Stimulated activated CD8-positive, alpha-beta memory T cell treated with anti-CD3 and anti-CD28 coated beads, Interleukin-7, amount 100 ng/mL, for 24 hours (primary cell): ENCODE measurements around the gene ACTR3.
"Not testable (repeated sequence)": the region's sequence is repeated elsewhere in the genome, so short reads cannot be mapped to it uniquely, and the experiment has no call there.

ENCODE experiments used
- DNase-seq: peaks from one replicate; pipeline ENCODE4 v3.0.0-alpha.2; 2020; ENCODE audit warnings: low read depth

Gene ACTR3

DNA sequence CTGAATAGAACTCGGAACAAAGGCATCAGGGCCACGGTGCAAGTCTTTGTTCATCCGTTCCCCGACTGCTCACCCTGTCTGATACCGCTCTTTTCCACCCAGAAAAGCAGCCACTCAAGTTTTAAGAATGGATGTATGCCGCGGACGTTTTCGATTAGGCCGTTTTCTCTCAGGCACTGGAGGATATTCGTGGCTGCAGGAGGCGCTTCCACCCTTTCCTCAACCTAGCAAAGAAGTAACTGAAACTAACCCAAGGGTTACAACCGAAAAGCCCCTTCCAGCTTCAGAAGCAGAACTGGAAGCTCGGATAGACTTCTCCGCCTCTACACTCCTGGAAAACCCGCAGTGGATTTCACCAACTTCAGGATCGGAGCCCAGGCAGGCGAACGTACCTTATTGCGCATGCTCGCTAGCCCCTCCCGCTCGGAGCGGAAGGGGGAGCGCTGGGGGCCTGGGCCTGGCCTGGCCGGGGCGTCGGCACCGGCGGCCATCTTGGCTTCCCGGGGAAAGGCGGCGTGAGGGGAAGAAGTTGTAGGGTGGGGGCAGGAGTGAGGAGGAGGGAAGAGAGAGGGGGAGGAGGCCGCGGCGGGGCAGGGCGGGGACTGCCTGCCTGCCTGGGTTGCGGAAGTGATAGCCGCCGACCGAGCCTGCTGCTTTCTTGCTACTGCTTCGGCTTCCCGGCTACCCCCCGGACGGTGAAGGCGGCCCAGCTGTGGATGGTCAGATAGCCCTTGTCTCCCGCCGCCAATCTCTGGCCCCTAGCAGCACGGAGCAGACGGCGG lies at the start of gene ACTR3:
TSS of gene ACTR3 (plus strand) at position 619 of the 782 bp plus-strand sequence. CDS start 191 bp downstream, outside the sequence.
- DNase-seq, result peak; percentile 97

DNA sequence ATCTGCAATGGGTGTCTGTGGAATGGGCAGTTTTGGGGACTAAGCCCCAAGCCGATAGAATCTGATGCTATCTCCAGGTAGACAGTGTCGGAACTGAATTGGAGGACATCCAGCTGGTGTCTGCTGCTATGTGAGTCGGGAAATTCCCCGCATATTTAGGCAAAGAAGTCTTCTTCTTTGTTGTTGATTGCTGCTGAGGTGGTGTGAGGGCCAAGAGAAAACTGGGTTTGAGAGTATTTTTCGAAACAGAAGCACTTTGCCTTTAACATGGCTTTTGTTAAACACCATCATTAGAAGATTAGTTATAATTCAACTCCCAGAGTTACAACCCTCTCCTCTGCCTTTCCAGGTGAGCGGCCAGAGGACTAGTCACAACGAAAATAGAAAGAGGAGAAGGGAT lies 49.4 kb upstream of the ACTR3 start:
- no peak for DNase-seq

DNA sequence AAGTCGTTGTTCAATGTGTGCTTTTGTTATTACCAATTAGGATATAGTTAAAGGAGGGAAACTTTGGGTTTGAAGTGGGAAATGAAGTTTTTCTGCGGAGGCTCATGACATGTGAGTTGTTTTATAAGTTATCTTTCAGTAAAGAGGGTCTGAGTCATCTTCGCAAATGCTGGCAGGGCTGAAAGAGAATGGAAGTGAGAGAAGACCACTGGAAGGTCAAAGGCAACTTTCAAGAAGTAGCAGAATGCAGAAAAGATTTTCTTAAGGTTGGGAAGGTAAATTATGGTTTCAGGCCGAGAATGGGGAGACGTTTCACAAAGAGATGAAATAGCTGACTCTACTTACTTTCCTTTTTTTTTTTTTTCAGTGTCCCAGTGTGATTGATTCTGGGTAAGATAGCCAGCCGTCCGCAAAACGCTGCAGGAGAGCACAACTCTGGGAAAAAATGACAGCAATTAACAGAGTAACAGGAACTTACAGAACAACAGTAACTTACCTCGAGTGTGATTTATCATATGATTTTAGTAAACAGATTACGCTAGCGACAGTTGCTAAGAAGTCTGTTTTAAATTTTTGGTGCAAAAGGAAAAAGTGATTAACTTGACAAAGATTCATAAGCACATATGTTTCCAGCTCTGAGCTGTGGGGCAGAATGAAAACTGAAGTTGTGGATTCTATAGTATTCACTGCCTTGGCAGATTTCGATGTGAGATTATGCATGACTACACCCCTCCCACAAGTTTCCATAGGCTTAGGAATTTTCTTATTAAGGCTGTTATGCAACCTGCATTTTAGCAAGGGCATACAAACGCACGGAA lies 46.8 kb upstream of the ACTR3 start:
- DNase-seq, result no peak

DNA sequence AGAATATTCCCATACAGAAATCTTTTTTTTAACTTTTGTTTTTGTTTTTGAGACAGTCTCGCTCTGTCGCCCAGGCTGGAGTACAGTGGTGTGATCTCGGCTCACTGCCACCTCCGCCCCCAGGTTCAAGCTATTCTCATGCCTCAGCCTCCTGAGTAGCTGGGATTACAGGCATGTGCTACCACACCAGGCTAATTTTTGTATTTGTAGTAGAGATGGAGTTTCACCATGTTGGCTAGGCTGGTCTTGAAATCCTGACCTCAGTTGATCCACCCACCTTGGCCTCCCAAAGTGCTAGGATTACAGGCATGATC lies 46.2 kb upstream of the ACTR3 start:
- DNase-seq, result not testable (repeated sequence)

DNA sequence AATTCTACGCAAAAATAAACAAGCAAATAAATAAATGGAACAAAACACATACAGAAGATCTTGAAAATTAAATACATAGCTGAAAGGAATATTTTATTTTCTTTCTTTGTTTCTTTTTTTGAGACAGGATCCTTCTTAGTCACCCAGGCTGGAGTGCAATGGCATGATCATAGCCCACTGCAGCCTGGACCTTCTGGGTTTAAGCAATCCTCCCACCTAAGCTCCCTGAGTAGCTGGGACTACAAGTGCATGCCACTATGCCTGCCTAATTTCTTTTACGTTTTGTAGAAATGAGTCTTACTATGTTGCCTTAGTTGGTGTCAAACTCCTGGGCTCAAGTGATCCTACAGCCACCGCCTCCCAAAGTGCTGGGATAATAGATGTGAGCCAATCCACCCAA lies 44.6 kb upstream of the ACTR3 start:
- no peak for DNase-seq

DNA sequence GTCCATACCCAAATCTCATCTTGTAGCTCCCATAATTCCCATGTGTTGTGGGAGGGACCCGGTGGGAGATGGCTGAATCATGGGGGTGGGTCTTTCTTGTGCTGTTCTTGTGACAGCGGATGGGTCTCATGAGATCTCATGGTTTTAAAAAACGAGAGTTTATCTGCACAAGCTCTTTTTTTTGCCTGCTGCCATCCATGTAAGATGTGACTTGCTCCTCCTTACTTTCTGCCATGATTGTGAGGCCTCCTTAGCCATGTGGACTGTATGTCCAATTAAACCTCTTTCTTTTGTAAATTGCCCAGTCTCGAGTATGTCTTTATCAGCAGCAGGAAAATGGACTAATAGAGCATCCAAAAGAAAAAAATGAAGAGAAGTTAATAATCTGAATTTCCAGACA lies 44.1 kb upstream of the ACTR3 start:
- not testable (repeated sequence) for DNase-seq

GRCh38 chr2:113846429-113846828 lies 43.5 kb upstream of the ACTR3 start:
- no peak for DNase-seq

GRCh38 chr2:113847144-113847543 lies 42.7 kb upstream of the ACTR3 start:
- no peak for DNase-seq

DNA sequence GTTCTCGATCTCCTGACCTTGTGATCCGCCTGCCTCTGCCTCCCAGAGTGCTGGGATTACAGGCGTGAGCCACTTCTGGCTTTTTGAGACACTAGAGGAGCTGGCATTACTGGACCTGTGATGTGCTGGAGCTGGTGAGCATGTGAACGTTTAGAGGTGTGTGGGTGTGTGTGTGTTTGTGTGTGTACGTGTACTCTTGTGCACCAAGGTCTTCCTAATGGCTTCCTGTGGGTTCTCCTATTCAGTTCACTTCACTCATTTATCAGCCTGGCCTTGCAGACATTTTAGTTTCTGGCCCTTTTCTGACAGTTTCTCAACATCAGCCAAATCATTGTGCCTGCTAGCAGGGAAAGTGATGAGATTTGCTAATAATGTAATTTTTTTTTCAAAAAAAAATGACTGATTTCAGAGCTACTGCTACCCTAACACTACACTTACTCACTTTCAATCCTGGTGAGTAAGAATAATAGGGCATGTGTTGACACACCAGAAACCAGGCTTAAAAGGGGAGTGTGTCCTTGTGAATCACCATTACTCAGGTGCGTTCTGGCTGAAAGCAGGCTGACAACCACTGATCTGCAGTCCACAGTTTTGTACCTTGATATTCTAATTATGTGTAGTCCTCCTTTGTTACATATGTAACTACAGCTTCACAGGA lies 41.0 kb upstream of the ACTR3 start:
- DNase-seq, result no peak

DNA sequence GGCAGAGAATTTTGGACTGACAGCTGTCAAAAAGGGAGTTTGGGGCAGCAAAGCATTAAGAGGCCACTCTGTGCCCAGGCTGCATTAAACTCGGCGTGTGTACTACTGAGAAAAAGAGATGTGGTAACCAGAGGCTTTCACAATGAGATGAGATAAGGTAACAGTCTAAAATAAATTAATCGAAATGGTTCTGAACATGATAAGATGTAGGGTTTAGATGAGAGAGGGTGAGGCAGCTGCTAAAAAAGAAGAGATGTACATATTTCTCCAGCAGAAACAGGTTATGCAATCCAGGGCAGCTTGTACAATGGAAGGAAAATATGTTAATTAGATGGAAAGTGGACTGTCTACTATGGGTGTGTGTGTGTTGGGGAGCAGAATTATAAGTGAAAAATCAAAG lies 39.2 kb upstream of the ACTR3 start:
- DNase-seq, result no peak

DNA sequence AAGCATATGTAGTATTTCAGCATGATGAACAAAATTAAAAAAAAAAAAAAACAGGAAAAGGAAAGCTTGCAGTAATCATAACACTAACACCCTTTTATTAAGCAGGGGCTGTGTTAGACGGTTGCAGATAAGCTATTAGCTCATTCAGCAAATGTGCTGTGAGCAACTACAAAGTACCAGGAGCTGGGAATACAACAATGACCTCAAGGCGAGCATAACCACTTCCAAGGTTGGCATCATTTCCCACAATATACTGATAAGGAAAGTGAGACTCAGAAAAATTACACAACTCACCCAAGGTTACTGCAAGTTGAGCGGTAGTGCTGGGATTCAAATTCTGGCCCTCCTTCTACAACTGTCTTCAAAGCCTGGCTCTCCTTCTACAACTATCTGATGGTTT lies 38.2 kb upstream of the ACTR3 start:
- DNase-seq, result no peak

- DNase-seq, result no peak
These were observed 35.7 kb upstream of the ACTR3 start for GRCh38 chr2:113854208-113854607.

DNA sequence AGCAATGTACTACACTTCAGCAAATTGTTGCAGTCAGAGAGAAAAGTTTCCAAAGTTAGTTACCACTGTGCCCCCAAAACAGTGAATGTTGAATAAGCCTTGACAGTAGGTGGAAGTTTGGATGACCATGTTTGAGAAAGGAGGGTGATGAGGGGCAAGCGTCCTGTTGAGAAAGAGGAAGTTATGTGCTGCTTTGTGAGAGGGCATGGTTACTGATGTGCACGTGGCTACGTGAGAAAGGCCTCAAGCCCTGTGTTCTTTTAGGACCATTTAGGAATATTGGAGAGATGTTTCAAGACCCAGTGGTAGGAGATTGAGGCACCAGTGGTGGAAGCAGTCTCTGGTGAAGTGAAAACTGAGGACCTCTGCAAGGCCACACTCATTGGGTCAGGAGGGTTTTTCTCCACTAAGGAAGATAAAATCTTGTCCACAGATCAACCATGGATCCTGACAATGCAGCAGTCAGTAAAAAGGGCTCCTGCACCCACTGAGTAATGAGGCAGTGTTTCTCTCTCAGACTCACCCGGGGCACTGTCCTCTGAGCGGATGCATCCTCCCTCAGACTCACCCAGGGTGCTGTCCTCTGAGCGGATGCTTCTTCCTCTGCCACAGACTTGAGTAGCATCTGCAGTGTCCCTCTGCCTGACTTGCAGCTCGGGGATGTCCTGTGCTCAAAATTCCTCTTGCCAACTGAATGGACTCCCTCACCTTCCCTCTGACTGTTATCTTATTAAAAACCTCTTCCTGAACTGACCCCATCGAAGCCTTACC lies 34.7 kb upstream of the ACTR3 start:
- no peak for DNase-seq

- no peak for DNase-seq
These were observed 32.4 kb upstream of the ACTR3 start for GRCh38 chr2:113857464-113857863.

GRCh38 chr2:113858764-113859163 lies 31.1 kb upstream of the ACTR3 start:
- no peak for DNase-seq

DNA sequence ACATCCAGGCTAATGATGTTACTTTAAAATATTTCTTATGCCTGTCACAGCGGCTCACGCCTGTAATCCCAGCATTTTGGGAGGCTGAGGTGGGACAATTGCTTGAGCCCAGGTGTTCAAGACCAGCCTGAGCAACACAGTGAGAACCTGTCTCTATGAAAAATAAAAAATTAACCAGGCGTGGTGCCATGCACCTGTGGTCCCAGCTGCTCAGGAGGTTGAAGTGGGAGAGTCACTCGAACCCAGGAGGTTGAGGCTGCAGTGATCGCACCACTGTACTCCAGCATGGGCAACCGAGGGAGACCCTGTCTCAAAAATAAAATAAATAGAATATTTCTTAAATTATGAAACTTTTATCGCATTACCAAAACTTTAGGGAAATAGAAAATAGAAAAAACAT lies 28.1 kb upstream of the ACTR3 start:
- no peak for DNase-seq

- DNase-seq, result no peak
These were observed 26.7 kb upstream of the ACTR3 start for GRCh38 chr2:113863144-113863543.

DNA sequence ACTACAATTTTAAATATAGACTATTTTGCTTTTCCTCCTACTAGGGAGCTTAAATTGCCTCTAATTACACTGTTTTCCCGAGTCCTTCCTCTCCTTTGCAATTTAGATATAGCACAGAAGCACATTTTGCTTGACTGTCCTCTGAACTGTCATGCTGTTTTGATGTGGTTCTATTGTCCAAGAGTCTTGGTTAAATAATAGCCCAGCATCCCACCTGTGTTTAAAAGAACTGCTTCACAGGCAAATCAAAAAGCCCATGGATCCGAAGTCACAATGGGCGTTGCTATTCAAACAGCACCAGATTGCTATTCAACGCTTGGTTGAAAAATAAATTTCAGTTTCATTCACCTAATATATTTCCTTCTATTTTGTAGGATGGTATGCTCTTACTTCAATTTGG lies 22.3 kb upstream of the ACTR3 start:
- DNase-seq, result no peak

- DNase-seq, result no peak
These were observed 20.6 kb upstream of the ACTR3 start for GRCh38 chr2:113869253-113869652.

GRCh38 chr2:113872201-113872600 lies 17.7 kb upstream of the ACTR3 start:
- DNase-seq, result no peak

DNA sequence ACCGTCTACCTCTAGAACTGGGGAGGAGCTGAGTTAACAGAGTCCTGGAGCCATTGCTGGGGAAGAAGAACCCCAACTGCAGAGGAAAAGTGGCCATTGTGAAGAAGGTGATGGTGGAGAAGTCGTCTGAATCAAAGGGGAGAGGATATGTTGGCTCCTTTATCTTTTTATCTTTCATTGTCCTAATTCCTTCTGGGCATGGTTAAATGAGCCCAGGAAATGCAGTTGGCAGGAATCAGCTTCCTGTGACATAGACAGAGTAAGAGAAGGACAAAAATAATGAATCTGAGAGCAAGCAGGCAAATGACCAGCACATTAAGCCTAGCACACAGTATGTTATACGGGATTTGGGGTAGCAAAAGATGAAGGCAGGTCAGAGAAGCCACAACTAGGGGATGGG lies 16.0 kb upstream of the ACTR3 start:
- no peak for DNase-seq

GRCh38 chr2:113875135-113875534 lies 14.8 kb upstream of the ACTR3 start:
- DNase-seq, result no peak
